VCaP (cell line): ENCODE measurements around the gene CTDSPL.
A peak's percentile ranks its signal among the peaks of the same experiment; 100 is the strongest.

Experiments
- H3K27ac ChIP-seq: fragments of 450-650 bp; 2 replicates; pipeline ENCODE4 v1.5.1; 2017
- TF ChIP-seq, protein P1 (sequence below): fragments of 450-650 bp; conservative IDR thresholded peaks from 2 replicates; pipeline ENCODE4 v1.5.1; 2017; ENCODE audit warnings: mild to moderate bottlenecking, moderate library complexity

Gene CTDSPL

GRCh38 chr3:37885814-37886213 lies 24.1 kb downstream of the CTDSPL start:
- TF ChIP-seq, protein P1, sequence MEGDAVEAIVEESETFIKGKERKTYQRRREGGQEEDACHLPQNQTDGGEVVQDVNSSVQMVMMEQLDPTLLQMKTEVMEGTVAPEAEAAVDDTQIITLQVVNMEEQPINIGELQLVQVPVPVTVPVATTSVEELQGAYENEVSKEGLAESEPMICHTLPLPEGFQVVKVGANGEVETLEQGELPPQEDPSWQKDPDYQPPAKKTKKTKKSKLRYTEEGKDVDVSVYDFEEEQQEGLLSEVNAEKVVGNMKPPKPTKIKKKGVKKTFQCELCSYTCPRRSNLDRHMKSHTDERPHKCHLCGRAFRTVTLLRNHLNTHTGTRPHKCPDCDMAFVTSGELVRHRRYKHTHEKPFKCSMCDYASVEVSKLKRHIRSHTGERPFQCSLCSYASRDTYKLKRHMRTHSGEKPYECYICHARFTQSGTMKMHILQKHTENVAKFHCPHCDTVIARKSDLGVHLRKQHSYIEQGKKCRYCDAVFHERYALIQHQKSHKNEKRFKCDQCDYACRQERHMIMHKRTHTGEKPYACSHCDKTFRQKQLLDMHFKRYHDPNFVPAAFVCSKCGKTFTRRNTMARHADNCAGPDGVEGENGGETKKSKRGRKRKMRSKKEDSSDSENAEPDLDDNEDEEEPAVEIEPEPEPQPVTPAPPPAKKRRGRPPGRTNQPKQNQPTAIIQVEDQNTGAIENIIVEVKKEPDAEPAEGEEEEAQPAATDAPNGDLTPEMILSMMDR: no peak
- H3K27ac ChIP-seq: no peak overlapping the region

DNA sequence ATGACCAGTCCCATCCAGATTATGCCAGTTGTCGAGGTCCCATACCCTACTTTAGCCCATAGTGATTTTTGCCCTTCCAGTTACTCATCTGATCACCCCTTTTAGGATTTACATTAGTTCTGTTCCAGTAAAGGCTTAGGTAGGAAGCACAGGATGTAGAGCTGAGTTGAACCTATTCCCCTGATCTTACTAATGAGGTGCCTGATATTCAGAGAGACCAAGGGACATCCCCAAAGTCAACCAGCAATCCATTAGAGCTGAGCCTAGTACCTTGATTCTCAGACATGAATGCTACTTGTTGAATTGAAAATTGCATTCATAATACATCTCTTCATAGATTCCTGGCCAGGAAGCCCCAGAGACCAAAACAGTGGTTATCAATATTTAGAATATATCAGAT lies 24.7 kb downstream of the CTDSPL start:
- TF ChIP-seq, protein P1: no peak
- no peak overlapping the region for H3K27ac ChIP-seq

DNA sequence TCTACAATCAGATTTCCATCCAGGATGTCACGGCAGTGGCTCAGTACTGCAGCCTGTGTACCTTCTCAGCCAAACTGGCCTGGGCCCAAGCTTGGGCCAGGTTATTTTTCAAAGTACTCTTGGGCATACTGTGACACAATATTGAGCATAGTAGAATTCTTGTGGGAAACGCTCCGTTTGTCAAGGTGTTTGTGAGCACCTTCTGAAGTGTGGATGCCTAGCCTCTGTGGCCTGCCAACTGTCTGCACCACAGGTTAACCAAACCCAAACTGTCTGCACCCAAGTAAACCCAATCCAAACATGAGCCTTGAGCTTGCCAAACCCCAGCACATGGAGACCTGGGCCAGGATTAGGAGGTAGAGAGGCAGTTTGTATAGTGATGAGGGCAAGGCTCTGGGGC lies 25.4 kb downstream of the CTDSPL start:
- TF ChIP-seq, protein P1: no peak
- H3K27ac ChIP-seq: no peak overlapping the region

DNA sequence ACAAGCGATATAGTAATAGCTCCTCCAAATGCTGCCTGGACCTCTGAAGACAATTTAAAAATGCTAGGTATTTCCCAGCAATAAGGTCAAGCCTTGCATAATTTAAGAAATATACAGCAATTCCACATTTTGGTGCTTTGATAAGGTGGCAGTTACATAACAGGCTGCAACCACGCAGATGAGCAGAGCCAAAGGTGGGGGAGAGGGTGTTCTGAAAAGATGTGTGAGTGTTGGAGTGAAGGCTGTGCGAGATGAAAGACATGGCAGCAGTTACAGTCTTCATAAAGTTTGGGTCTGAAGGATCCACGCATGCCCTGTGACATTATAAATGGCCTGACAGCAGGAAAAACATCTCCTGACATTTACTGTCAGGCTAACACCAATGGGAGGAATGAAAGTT lies 26.1 kb downstream of the CTDSPL start:
- TF ChIP-seq, protein P1: no peak
- no peak overlapping the region for H3K27ac ChIP-seq

- H3K27ac ChIP-seq: no peak overlapping the region
- TF ChIP-seq, protein P1: no peak
Measured at GRCh38 chr3:37888421-37888820, 26.7 kb downstream of the CTDSPL start.

GRCh38 chr3:37890522-37890921 lies 28.8 kb downstream of the CTDSPL start:
- peak overlapping the region; percentile 82 for H3K27ac ChIP-seq
- TF ChIP-seq, protein P1: no peak

GRCh38 chr3:37891227-37891626 lies 29.5 kb downstream of the CTDSPL start:
- H3K27ac ChIP-seq: peak overlapping the region; percentile 82
- TF ChIP-seq, protein P1: no peak
